ENCODE results near the gene FBXL4.
"Not testable (repeated sequence)": the region's sequence is repeated elsewhere in the genome, so short reads cannot be mapped to it uniquely, and the experiment has no call there.

Gene FBXL4

DNA sequence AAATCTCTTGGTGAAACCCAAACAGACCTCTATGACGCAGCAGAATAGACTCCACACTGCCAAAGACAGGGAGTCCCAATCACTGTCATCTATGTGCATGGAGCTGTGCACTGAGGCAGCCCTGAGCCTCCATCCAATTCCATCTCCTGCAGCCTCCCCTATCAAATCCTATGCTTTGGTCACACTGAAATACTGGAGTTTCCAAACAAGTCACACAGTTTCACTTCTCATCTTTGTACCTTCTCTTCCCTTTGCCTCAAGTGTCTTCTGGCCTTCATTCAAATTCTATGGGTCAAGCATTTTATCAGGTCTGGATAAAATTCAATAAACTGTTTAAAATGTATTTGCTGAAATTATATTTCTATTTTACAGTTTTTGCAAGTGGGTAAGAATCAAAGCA lies 38.5 kb downstream of the FBXL4 start:
- ChIA-PET CTCF (no interaction called here), POLR2A (ENCODE audit: low non-redundant PET) (no interaction called here)
- no peak overlapping the region for H3K27ac ChIP-seq
- no peak for DNase-seq (ENCODE audit: low spot score)
- TF ChIP-seq, protein P1, sequence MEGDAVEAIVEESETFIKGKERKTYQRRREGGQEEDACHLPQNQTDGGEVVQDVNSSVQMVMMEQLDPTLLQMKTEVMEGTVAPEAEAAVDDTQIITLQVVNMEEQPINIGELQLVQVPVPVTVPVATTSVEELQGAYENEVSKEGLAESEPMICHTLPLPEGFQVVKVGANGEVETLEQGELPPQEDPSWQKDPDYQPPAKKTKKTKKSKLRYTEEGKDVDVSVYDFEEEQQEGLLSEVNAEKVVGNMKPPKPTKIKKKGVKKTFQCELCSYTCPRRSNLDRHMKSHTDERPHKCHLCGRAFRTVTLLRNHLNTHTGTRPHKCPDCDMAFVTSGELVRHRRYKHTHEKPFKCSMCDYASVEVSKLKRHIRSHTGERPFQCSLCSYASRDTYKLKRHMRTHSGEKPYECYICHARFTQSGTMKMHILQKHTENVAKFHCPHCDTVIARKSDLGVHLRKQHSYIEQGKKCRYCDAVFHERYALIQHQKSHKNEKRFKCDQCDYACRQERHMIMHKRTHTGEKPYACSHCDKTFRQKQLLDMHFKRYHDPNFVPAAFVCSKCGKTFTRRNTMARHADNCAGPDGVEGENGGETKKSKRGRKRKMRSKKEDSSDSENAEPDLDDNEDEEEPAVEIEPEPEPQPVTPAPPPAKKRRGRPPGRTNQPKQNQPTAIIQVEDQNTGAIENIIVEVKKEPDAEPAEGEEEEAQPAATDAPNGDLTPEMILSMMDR (conservative IDR thresholded peaks at IDR 0.05; ENCODE audit: low read depth) = no peak

GRCh38 chr6:98906342-98906741 lies 41.4 kb downstream of the FBXL4 start:
- CTCF ChIA-PET; H3K27ac ChIP-seq; POLR2A ChIA-PET (ENCODE audit: low non-redundant PET); DNase-seq (ENCODE audit: low spot score): not testable (repeated sequence)

DNA sequence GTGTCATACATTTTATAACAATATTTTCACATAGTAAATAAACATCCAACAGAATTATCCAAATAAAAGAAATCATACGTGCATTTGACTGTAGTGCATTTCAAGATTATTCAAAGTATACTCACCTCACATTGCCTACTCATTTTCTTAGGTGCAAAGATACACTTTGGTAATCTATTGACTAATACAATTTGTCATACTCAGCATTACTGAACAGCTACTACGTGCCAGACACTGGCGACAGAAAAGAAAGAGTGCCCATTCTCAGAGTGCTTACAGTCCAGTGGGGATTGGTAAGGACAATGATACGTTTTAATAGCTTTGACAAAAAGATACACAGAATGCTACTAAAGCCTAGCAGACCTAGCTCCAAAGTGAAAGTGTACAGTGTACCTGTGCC lies 42.0 kb downstream of the FBXL4 start:
- CTCF ChIA-PET = no interaction called here
- DNase-seq (ENCODE audit: low spot score) = no peak
- POLR2A ChIA-PET (ENCODE audit: low non-redundant PET) = no interaction called here
- TF ChIP-seq, protein P1 (conservative IDR thresholded peaks at IDR 0.05; ENCODE audit: low read depth) = no peak
- H3K27ac ChIP-seq = no peak overlapping the region

DNA sequence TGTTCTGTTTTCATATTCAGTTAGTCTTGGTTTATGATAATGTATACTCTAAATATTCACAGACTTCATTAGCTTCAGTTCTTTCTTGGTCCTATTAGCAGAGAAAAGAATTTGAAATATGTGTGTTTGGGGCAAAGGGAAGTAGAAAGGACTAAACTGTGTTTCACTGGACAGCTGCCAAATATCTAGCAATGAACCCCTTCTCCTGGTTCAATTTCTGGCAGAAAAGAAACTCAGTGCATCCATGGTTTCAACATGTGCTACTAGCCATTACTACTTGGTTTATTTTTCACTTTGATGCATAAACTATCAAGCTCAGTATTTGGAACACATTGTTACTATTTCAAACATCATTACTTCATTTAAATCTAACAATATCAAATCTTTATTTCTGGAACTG lies 43.6 kb downstream of the FBXL4 start:
- no peak for DNase-seq (ENCODE audit: low spot score)
- POLR2A ChIA-PET (ENCODE audit: low non-redundant PET) = no interaction called here
- no peak overlapping the region for H3K27ac ChIP-seq
- TF ChIP-seq, protein P1 (conservative IDR thresholded peaks at IDR 0.05; ENCODE audit: low read depth) = no peak
- CTCF ChIA-PET = no interaction called here

DNA sequence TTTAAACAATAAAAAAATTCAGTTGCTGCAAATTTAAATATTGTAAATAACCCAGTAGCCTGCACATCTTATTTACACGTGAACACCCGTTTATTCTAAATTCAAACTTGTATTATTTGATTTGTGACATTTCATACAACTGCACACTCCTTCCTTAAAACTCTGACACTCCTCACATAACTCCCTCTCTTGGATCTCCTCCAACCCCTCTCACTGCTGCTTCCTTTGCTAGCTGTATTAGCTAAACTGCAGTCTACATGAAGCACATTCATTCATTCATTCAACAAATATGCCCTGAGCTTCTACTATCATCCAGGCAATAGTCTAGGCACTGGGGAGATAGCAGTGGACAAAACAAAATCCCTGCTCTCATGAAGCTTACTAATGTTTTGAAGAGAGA lies 47.0 kb downstream of the FBXL4 start:
- no peak for DNase-seq (ENCODE audit: low spot score)
- CTCF ChIA-PET = interaction anchor here (0.6 to 0.7 kb wide), 2 partner anchors 24 to 390 kb away, joined by 3 read pairs; no protein-coding TSS in a partner anchor
- POLR2A ChIA-PET (ENCODE audit: low non-redundant PET) = no interaction called here
- TF ChIP-seq, protein P1 (conservative IDR thresholded peaks at IDR 0.05; ENCODE audit: low read depth) = no peak
- H3K27ac ChIP-seq = no peak overlapping the region

GRCh38 chr6:98894810-98895209 lies 52.9 kb downstream of the FBXL4 start:
- CTCF ChIA-PET = no interaction called here
- TF ChIP-seq, protein P1 (conservative IDR thresholded peaks at IDR 0.05; ENCODE audit: low read depth) = no peak
- H3K27ac ChIP-seq = no peak overlapping the region
- no peak for DNase-seq (ENCODE audit: low spot score)
- POLR2A ChIA-PET (ENCODE audit: low non-redundant PET) = no interaction called here

DNA sequence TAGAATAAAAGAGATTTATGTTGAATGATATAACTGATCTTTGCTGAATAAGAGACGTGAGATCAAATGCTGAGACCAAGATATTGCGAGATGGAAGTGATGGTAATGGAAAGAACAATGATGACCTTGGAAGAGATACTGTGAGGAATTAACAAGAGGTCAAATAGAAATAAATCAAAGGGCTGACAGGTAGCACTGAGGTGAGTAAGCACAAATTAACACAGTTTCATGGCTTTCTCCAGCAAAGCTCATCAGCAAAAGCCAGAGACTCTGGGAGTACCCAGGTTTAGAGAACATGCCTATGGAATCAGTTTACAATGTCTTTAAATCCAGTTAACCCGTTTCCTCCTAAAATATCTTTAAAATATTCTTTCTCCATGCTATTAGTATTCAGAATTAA lies 60.1 kb downstream of the FBXL4 start:
- POLR2A ChIA-PET (ENCODE audit: low non-redundant PET) = no interaction called here
- DNase-seq (ENCODE audit: low spot score) = no peak
- no peak overlapping the region for H3K27ac ChIP-seq
- CTCF ChIA-PET = no interaction called here
- TF ChIP-seq, protein P1 (conservative IDR thresholded peaks at IDR 0.05; ENCODE audit: low read depth) = no peak

Data from RWPE1 (cell line).